EH (cell line): ENCODE measurements around the gene CDR2L.
"Not testable (repeated sequence)": the region's sequence is repeated elsewhere in the genome, so short reads cannot be mapped to it uniquely, and the experiment has no call there.

Source experiments
- DNase-seq: peaks from one replicate; pipeline ENCODE4 v3.0.0-alpha.2; 2015; ENCODE audit warnings: low read depth

Gene CDR2L

GRCh38 chr17:75011401-75012095 is 24.1 kb downstream of the CDR2L start:
- DNase-seq: peak; percentile 79

- DNase-seq: no peak
These were observed 24.6 kb downstream of the CDR2L start for GRCh38 chr17:75012096-75012345.

- peak; percentile 81 for DNase-seq
These were observed 25.1 kb downstream of the CDR2L start, which contains the start of gene MRPL58 for GRCh38 chr17:75012346-75013091. TSS of gene MRPL58 (plus strand) at chr17:75012670. CDS start at chr17:75012687, 17 bp downstream.

GRCh38 chr17:75013092-75013559 is 25.7 kb downstream of the CDR2L start:
- no peak for DNase-seq

- DNase-seq: no peak
These were observed 31.7 kb downstream of the CDR2L start for GRCh38 chr17:75019146-75019545.

- no peak for DNase-seq
These were observed 32.3 kb downstream of the CDR2L start for GRCh38 chr17:75019710-75020109.

GRCh38 chr17:75020331-75021110 is 33.1 kb downstream of the CDR2L start:
- DNase-seq: no peak

- DNase-seq: no peak
These were observed 37.4 kb downstream of the CDR2L start for GRCh38 chr17:75024686-75025397.

- not testable (repeated sequence) for DNase-seq
These were observed 37.9 kb downstream of the CDR2L start for GRCh38 chr17:75025398-75025734.

GRCh38 chr17:75026650-75027049 is 39.2 kb downstream of the CDR2L start:
- DNase-seq: not testable (repeated sequence)

- DNase-seq: no peak
These were observed 42.7 kb downstream of the CDR2L start for GRCh38 chr17:75030161-75030560.

- DNase-seq: peak; percentile 89
These were observed 44.7 kb downstream of the CDR2L start for GRCh38 chr17:75031972-75032719.

GRCh38 chr17:75032720-75033280 is 45.4 kb downstream of the CDR2L start:
- DNase-seq: peak; percentile 48

- peak; percentile 93 for DNase-seq
These were observed 46.2 kb downstream of the CDR2L start for GRCh38 chr17:75033346-75034235.

- peak; percentile 93 for DNase-seq
These were observed 46.9 kb downstream of the CDR2L start for GRCh38 chr17:75034236-75034908.

GRCh38 chr17:75036643-75037268 is 49.3 kb downstream of the CDR2L start:
- DNase-seq: peak; percentile 67

- DNase-seq: no peak
These were observed 51.8 kb downstream of the CDR2L start for GRCh38 chr17:75039238-75039637.

- DNase-seq: no peak
These were observed 54.3 kb downstream of the CDR2L start for GRCh38 chr17:75041656-75042280.

- not testable (repeated sequence) for DNase-seq
These were observed 56.4 kb downstream of the CDR2L start for GRCh38 chr17:75043789-75044188.
